H9 (cell line): ENCODE data around the gene SBF1. TPM values are rescaled to one million over a fixed set of nuclear protein-coding genes. Genes with fewer than 3 reads are reported as not detected.

Experiments
- DNase-seq: peaks from one replicate; pipeline ENCODE4 v3.0.0-alpha.2; 2017
- H2AFZ ChIP-seq: one replicate; pipeline ENCODE4 v1.6.1; 2013; ENCODE audit warnings: mild to moderate bottlenecking, low read length, control low read depth, moderate library complexity
- H2AK5ac ChIP-seq: 2 replicates; pipeline ENCODE4 v1.6.1; 2013; ENCODE audit warnings: low read length, control low read depth, mixed read lengths; ENCODE audit not compliant: insufficient read length
- H2BK120ac ChIP-seq: one replicate; pipeline ENCODE4 v1.6.1; 2013; ENCODE audit warnings: low read depth, mild to moderate bottlenecking, low read length, control low read depth, inconsistent platforms; ENCODE audit not compliant: poor library complexity, severe bottlenecking
- H2BK12ac ChIP-seq: 2 replicates; pipeline ENCODE4 v1.6.1; 2013; ENCODE audit warnings: low read length, control low read depth, mixed read lengths, low read depth; ENCODE audit not compliant: insufficient read length
- H2BK15ac ChIP-seq: 2 replicates; pipeline ENCODE4 v1.6.1; 2013; ENCODE audit warnings: low read depth, low read length, control low read depth
- H2BK20ac ChIP-seq: one replicate; pipeline ENCODE4 v1.6.1; 2013; ENCODE audit warnings: low read depth, mild to moderate bottlenecking, low read length, control low read depth, inconsistent platforms; ENCODE audit not compliant: poor library complexity, severe bottlenecking
- H2BK5ac ChIP-seq: 2 replicates; pipeline ENCODE4 v1.6.1; 2013; ENCODE audit warnings: low read length, control low read depth, mixed read lengths; ENCODE audit not compliant: insufficient read length
- H3K14ac ChIP-seq: 2 replicates; pipeline ENCODE4 v1.6.1; 2013; ENCODE audit warnings: low read length, control low read depth; ENCODE audit not compliant: insufficient read depth
- H3K18ac ChIP-seq: 2 replicates; pipeline ENCODE4 v1.6.1; 2013; ENCODE audit warnings: low read depth, mild to moderate bottlenecking, mixed read lengths, low read length, control low read depth; ENCODE audit not compliant: insufficient read length
- H3K23ac ChIP-seq: 2 replicates; pipeline ENCODE4 v1.6.1; 2013; ENCODE audit warnings: low read length, control low read depth, mixed read lengths, low read depth; ENCODE audit not compliant: insufficient read length
- H3K23me2 ChIP-seq: 2 replicates; pipeline ENCODE4 v1.6.1; 2013; ENCODE audit warnings: low read depth, mild to moderate bottlenecking, mixed read lengths, low read length, control low read depth; ENCODE audit not compliant: insufficient read length, poor library complexity, severe bottlenecking
- H3K27ac ChIP-seq: 2 replicates; pipeline ENCODE4 v1.5.1; 2013; ENCODE audit warnings: low read length, control low read depth, mixed read lengths, low read depth; ENCODE audit not compliant: insufficient read length
- H3K27me3 ChIP-seq: 2 replicates; pipeline ENCODE4 v1.6.1; 2013; ENCODE audit warnings: low read length, control low read depth, inconsistent platforms; ENCODE audit not compliant: insufficient read depth
- H3K4ac ChIP-seq: 2 replicates; pipeline ENCODE4 v1.6.1; 2013; ENCODE audit warnings: low read depth, mild to moderate bottlenecking, control low read depth, inconsistent platforms, low read length, moderate library complexity
- H3K4me1 ChIP-seq: 2 replicates; pipeline ENCODE4 v1.6.1; 2013; ENCODE audit warnings: low read length, control low read depth, inconsistent platforms; ENCODE audit not compliant: insufficient read depth
- H3K4me2 ChIP-seq: 2 replicates; pipeline ENCODE4 v1.6.1; 2013; ENCODE audit warnings: low read length, control low read depth, mixed read lengths; ENCODE audit not compliant: insufficient read length, insufficient read depth
- H3K56ac ChIP-seq: 2 replicates; pipeline ENCODE4 v1.6.1; 2013; ENCODE audit warnings: low read depth, mild to moderate bottlenecking, mixed read lengths, low read length, control low read depth; ENCODE audit not compliant: insufficient read length
- H3K79me1 ChIP-seq: 2 replicates; pipeline ENCODE4 v1.6.1; 2013; ENCODE audit warnings: low read depth, mild to moderate bottlenecking, moderate library complexity, low read length, control low read depth, inconsistent platforms; ENCODE audit not compliant: insufficient read depth, poor library complexity, severe bottlenecking
- H3K79me2 ChIP-seq: 2 replicates; pipeline ENCODE4 v1.6.1; 2013; ENCODE audit warnings: low read length, control low read depth, inconsistent platforms; ENCODE audit not compliant: insufficient read depth
- H3K9ac ChIP-seq: 2 replicates; pipeline ENCODE4 v1.6.1; 2013; ENCODE audit warnings: low read length, control low read depth, mixed read lengths; ENCODE audit not compliant: insufficient read length; ENCODE audit errors: extremely low read depth
- H3K9me3 ChIP-seq: one replicate; pipeline ENCODE4 v1.6.1; 2013; ENCODE audit warnings: low read depth, low read length, inconsistent platforms; ENCODE audit not compliant: control insufficient read depth
- H3T11ph ChIP-seq: one replicate; pipeline ENCODE4 v1.6.1; 2013; ENCODE audit warnings: mild to moderate bottlenecking, low read length, control low read depth, inconsistent platforms
- H4K20me1 ChIP-seq: one replicate; pipeline ENCODE4 v1.6.1; 2013; ENCODE audit not compliant: control insufficient read depth, insufficient read length, insufficient read depth
- H4K5ac ChIP-seq: 2 replicates; pipeline ENCODE4 v1.6.1; 2013; ENCODE audit warnings: low read depth, mild to moderate bottlenecking, mixed read lengths, low read length, control low read depth; ENCODE audit not compliant: insufficient read length
- H4K8ac ChIP-seq: replicated peaks from 2 replicates; pipeline ENCODE4 v1.6.1; 2013; ENCODE audit warnings: low read length, control low read depth, mixed read lengths, low read depth; ENCODE audit not compliant: insufficient read length
- H4K91ac ChIP-seq: 2 replicates; pipeline ENCODE4 v1.6.1; 2013; ENCODE audit warnings: low read depth, mild to moderate bottlenecking, moderate library complexity, mixed read lengths, low read length, control low read depth; ENCODE audit not compliant: insufficient read length
- H3K27ac Mint-ChIP-seq, 3 experiments: 2 replicates in 2 of 3; 3 replicates in 1 of 3; pipeline ENCODE4 v1.8.0; 2020 to 2021; ENCODE audit warnings: mixed read lengths in 3 of 3, mild to moderate bottlenecking in 1 of 3, moderate library complexity in 1 of 3
- H3K27me3 Mint-ChIP-seq: 2 replicates; pipeline ENCODE4 v1.8.0; 2021; ENCODE audit warnings: low read depth, mild to moderate bottlenecking, moderate library complexity, mixed read lengths
- H3K36me3 Mint-ChIP-seq, 3 experiments: 2 replicates in 2 of 3; 3 replicates in 1 of 3; pipeline ENCODE4 v1.8.0; 2020 to 2021; ENCODE audit warnings: low read depth in 3 of 3, mixed read lengths in 3 of 3; ENCODE audit not compliant: insufficient read depth in 1 of 3
- H3K4me1 Mint-ChIP-seq, 2 experiments: 2 replicates each; pipeline ENCODE4 v1.8.0; 2020; ENCODE audit warnings: mixed read lengths in 2 of 2
- H3K4me3 Mint-ChIP-seq, 2 experiments: 2 replicates in 1 of 2; 3 replicates in 1 of 2; pipeline ENCODE4 v1.8.0; 2020 to 2021; ENCODE audit warnings: mild to moderate bottlenecking in 2 of 2, mixed read lengths in 2 of 2, moderate library complexity in 1 of 2
- H3K9me3 Mint-ChIP-seq, 2 experiments: 2 replicates in 1 of 2; 3 replicates in 1 of 2; pipeline ENCODE4 v1.8.0; 2020; ENCODE audit warnings: mild to moderate bottlenecking in 2 of 2, mixed read lengths in 2 of 2, moderate library complexity in 1 of 2
- CTCF ChIP-seq: fragments of 200-600 bp; sonication (generic); conservative IDR thresholded peaks from 3 replicates; pipeline ENCODE4 v1.8.0; 2021; ENCODE audit warnings: antibody characterized with exemption, mild to moderate bottlenecking
- WGBS: extraction: QIAGEN DNeasy Blood & Tissue Kit; methylation state at CpG from one replicate; pipeline ENCODE4 v1.1.7; 2013; ENCODE audit warnings: missing lambda C conversion rate, low lambda C conversion rate, mixed read lengths; ENCODE audit not compliant: insufficient read length; ENCODE audit errors: extremely low coverage; 5-methylcytosine and 5-hydroxymethylcytosine counted together
- total RNA-seq: library from RNA; stranded (reverse); gene quantifications from 2 replicates; pipeline ENCODE4 v1.2.1, GENCODE V29; 2021

Gene SBF1
- total RNA-seq, 1 experiment from 2014 or later, result 69.8 TPM

GRCh38 chr22:50436841-50437341, 37.9 kb downstream of the SBF1 start:
- Histone ChIP-seq H2BK20ac (no peak overlapping the region), H3K4ac (no peak overlapping the region), H3K4me2 (no peak overlapping the region), H3K23me2 (no peaks in the 10 kb centered on the region), H2AFZ (no peak overlapping the region), H4K91ac (no peak overlapping the region), H2BK120ac (no peak overlapping the region), H4K5ac (no peak overlapping the region), H2AK5ac (no peak overlapping the region), H4K8ac (no peak overlapping the region), H3K14ac (no peak overlapping the region), H3K18ac (no peak overlapping the region), H3K56ac (no peak overlapping the region), H3K9me3 (no peaks in the 10 kb centered on the region), H2BK5ac (no peak overlapping the region), H2BK12ac (no peak overlapping the region), H3K23ac (no peak overlapping the region), H3K27ac (no peak overlapping the region), H3K4me1 (no peaks in the 10 kb centered on the region), H4K20me1 (no peaks in the 10 kb centered on the region), H3K27me3 (no peaks in the 10 kb centered on the region), H3K79me2 (no peaks in the 10 kb centered on the region), H3K9ac (no peak overlapping the region), H2BK15ac (no peak overlapping the region), H3K79me1 (no peaks in the 10 kb centered on the region), H3T11ph (no peak overlapping the region)
- Mint-ChIP-seq H3K9me3 (no peaks in the 10 kb centered on the region), H3K27ac (no peak overlapping the region), H3K4me1 (no peaks in the 10 kb centered on the region), H3K36me3 (peaks cover 0 to 38% (median 26%) of the 10 kb centered on the region in 3 experiments; a peak in 6 of 7 replicates), H3K4me3 (no peak overlapping the region), H3K27me3 (no peaks in the 10 kb centered on the region)
- no CpG with 5 or more reads among the region's 25 CpGs for WGBS
- DNase-seq, result peak; percentile 18
- TF ChIP-seq CTCF, result no peak
